ENCODE results near the gene SCAMP2.

DNA sequence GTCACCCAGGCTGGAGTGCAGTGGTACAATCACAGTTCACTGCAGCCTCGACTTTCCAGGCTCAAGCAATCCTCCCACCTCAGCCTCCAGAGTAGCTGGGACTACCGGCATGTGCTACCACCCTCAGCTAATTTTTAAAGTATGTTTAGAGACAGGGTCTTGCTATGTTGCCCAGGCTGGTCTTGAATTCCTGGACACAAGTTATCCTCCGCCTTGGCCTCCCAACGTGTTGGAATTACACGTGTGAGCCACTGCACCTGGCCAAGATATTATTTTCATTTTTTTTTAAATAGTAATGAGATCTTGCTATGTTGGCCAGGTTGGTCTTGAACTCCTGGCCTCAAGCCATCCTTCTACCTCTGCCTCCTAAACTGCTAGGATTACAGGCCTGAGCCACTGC is 12.3 kb upstream of the SCAMP2 start:
- TF ChIP-seq RELA (CRISPR knock-in tag; IDR thresholded peaks at IDR 0.05) (no peak), FOSL1 (CRISPR knock-in tag; IDR thresholded peaks at IDR 0.05; ENCODE audit: borderline replicate concordance) (no peak), JUNB (CRISPR knock-in tag; IDR thresholded peaks at IDR 0.05; ENCODE audit: borderline replicate concordance) (no peak), GABPA (IDR thresholded peaks at IDR 0.05; ENCODE audit: low read depth, low read length) (no peak), GABPA (CRISPR knock-in tag; IDR thresholded peaks at IDR 0.05; ENCODE audit: low read depth) (no peak), RORA (CRISPR knock-in tag; IDR thresholded peaks at IDR 0.05) (no peak), HMG20B (CRISPR knock-in tag; conservative IDR thresholded peaks at IDR 0.05) (no peak), POLR2A (IDR thresholded peaks at IDR 0.05; ENCODE audit: insufficient read depth in 1 of 2, low read depth in 2 of 2, low read length in 2 of 2) (no peak)
- TF ChIP-seq, protein P1, sequence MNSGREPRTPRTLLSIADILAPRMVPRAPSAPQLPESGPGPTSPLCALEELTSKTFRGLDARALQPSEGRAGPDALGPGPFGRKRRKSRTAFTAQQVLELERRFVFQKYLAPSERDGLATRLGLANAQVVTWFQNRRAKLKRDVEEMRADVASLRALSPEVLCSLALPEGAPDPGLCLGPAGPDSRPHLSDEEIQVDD (CRISPR knock-in tag; IDR thresholded peaks at IDR 0.05; ENCODE audit: borderline replicate concordance) = no peak
- TF ChIP-seq, protein P2, sequence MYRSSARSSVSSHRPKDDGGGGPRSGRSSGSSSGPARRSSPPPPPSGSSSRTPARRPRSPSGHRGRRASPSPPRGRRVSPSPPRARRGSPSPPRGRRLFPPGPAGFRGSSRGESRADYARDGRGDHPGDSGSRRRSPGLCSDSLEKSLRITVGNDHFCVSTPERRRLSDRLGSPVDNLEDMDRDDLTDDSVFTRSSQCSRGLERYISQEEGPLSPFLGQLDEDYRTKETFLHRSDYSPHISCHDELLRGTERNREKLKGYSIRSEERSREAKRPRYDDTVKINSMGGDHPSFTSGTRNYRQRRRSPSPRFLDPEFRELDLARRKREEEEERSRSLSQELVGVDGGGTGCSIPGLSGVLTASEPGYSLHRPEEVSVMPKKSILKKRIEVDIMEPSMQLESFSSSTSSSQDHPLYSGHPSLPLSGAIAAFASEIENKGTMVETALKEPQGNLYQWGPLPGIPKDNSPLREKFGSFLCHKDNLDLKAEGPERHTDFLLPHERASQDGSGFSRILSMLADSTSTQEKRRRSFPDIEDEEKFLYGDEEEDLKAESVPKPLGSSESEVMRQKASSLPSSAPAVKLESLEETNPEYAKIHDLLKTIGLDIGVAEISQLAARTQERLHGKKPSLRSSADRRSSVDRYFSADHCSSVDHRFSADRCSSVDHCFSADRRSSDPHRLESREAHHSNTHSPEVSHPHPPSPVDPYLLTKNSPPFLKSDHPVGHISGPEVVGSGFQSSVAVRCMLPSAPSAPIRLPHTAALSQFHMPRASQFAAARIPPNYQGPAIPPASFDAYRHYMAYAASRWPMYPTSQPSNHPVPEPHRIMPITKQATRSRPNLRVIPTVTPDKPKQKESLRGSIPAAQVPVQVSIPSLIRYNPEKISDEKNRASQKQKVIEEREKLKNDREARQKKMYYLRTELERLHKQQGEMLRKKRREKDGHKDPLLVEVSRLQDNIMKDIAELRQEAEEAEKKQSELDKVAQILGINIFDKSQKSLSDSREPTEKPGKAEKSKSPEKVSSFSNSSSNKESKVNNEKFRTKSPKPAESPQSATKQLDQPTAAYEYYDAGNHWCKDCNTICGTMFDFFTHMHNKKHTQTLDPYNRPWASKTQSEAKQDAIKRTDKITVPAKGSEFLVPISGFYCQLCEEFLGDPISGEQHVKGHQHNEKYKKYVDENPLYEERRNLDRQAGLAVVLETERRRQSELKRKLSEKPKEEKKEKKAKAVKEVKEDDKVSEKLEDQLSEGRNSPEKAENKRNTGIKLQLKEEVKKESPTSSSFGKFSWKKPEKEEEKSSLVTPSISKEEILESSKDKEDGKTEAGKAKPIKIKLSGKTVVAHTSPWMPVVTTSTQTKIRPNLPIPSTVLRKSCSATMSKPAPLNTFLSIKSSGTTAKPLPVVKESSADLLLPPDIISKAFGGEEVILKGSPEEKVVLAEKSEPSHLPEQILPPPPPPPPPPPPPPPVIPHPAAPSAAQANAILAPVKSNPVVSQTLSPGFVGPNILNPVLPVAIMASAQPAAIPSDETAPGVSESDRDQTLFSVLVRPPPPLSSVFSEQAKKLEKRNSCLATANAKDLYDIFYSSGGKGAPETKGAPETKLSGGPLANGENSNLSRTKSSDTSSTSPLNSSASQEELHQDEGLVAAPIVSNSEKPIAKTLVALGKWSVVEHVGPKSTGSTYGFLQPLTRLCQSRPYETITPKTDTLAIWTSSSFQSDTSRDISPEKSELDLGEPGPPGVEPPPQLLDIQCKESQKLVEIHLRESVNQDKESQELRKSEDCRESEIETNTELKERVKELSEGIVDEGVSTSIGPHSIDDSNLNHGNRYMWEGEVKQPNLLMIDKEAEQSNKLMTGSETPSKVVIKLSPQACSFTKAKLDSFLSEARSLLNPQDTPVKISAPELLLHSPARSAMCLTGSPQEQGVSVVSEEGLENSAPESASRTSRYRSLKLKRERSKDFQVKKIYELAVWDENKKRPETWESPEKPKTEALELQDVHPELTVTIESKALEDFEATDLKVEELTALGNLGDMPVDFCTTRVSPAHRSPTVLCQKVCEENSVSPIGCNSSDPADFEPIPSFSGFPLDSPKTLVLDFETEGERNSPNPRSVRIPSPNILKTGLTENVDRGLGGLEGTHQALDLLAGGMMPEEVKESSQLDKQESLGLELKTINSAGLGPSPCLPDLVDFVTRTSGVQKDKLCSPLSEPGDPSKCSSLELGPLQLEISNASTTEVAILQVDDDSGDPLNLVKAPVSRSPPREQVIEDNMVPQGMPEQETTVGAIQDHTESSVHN (CRISPR knock-in tag; IDR thresholded peaks at IDR 0.05) = no peak

Measured in HepG2 (cell line).